GM18526 (cell line): ENCODE measurements around the gene GAS6.

Experiments
- POLR2A ChIP-seq: IDR thresholded peaks from 3 replicates; pipeline ENCODE4 v1.6.1; 2011; ENCODE audit not compliant: insufficient read length; ENCODE audit errors: extremely low read depth

The GAS6 gene

GRCh38 chr13:113879494-113880360, 15.9 kb upstream of the GAS6 start:
- TF ChIP-seq POLR2A, result no peak

- TF ChIP-seq POLR2A, result no peak
Measured at GRCh38 chr13:113879017-113879416, 15.1 kb upstream of the GAS6 start.

GRCh38 chr13:113877149-113877990, 13.5 kb upstream of the GAS6 start:
- no peak for TF ChIP-seq POLR2A

GRCh38 chr13:113876346-113877148, 12.7 kb upstream of the GAS6 start:
- TF ChIP-seq POLR2A, result no peak

- TF ChIP-seq POLR2A, result no peak
Measured at GRCh38 chr13:113875837-113876281, 12.0 kb upstream of the GAS6 start.

GRCh38 chr13:113875429-113875815, 11.5 kb upstream of the GAS6 start:
- TF ChIP-seq POLR2A, result no peak

GRCh38 chr13:113874579-113875428, 10.9 kb upstream of the GAS6 start:
- TF ChIP-seq POLR2A, result no peak

- TF ChIP-seq POLR2A, result no peak
Measured at GRCh38 chr13:113874177-113874576, 10.3 kb upstream of the GAS6 start.

- no peak for TF ChIP-seq POLR2A
Measured at GRCh38 chr13:113869263-113869662, 5.4 kb upstream of the GAS6 start.

- no peak for TF ChIP-seq POLR2A
Measured at GRCh38 chr13:113865427-113865826, 1.6 kb upstream of the GAS6 start.

- no peak for TF ChIP-seq POLR2A
Measured at GRCh38 chr13:113864273-113864890, 506 bp upstream of the GAS6 start.

GRCh38 chr13:113862931-113863523, 849 bp downstream of the GAS6 start:
- no peak for TF ChIP-seq POLR2A

GRCh38 chr13:113862191-113862930, 1.5 kb downstream of the GAS6 start:
- TF ChIP-seq POLR2A, result no peak
